ENCODE measurements around the gene SGCE.

Gene SGCE

GRCh38 chr7:94621120-94621519, 34.8 kb downstream of the SGCE start:
- no peak for DNase-seq (ENCODE audit: low spot score)

GRCh38 chr7:94620703-94621118, 35.2 kb downstream of the SGCE start:
- peak; percentile 16 for DNase-seq (ENCODE audit: low spot score)

- no peak for DNase-seq (ENCODE audit: low spot score)
Measured at GRCh38 chr7:94618126-94618525, 37.8 kb downstream of the SGCE start.

GRCh38 chr7:94616855-94617254, 39.1 kb downstream of the SGCE start:
- DNase-seq (ENCODE audit: low spot score) = no peak

GRCh38 chr7:94615666-94616065, 40.3 kb downstream of the SGCE start:
- DNase-seq (ENCODE audit: low spot score) = no peak

GRCh38 chr7:94612661-94613060, 43.3 kb downstream of the SGCE start:
- no peak for DNase-seq (ENCODE audit: low spot score)

- DNase-seq (ENCODE audit: low spot score) = no peak
Measured at GRCh38 chr7:94612253-94612652, 43.7 kb downstream of the SGCE start.

- DNase-seq (ENCODE audit: low spot score) = no peak
Measured at GRCh38 chr7:94609561-94609960, 46.4 kb downstream of the SGCE start.

- no peak for DNase-seq (ENCODE audit: low spot score)
Measured at GRCh38 chr7:94605031-94605430, 50.9 kb downstream of the SGCE start.

GRCh38 chr7:94602181-94602580, 53.8 kb downstream of the SGCE start:
- no peak for DNase-seq (ENCODE audit: low spot score)

GRCh38 chr7:94600267-94600666, 55.7 kb downstream of the SGCE start:
- DNase-seq (ENCODE audit: low spot score) = no peak

GRCh38 chr7:94595717-94596116, 60.2 kb downstream of the SGCE start:
- no peak for DNase-seq (ENCODE audit: low spot score)

- no peak for DNase-seq (ENCODE audit: low spot score)
Measured at GRCh38 chr7:94594882-94595281, 61.1 kb downstream of the SGCE start.

GRCh38 chr7:94591176-94591575, 64.8 kb downstream of the SGCE start:
- no peak for DNase-seq (ENCODE audit: low spot score)

GRCh38 chr7:94590526-94591162, 65.3 kb downstream of the SGCE start:
- no peak for DNase-seq (ENCODE audit: low spot score)

GRCh38 chr7:94588075-94588474, 67.9 kb downstream of the SGCE start:
- DNase-seq (ENCODE audit: low spot score) = no peak

GRCh38 chr7:94584113-94584512, 71.8 kb downstream of the SGCE start:
- DNase-seq (ENCODE audit: low spot score) = no peak

GRCh38 chr7:94580601-94581000, 75.3 kb downstream of the SGCE start:
- DNase-seq (ENCODE audit: low spot score) = no peak

GRCh38 chr7:94579470-94579869, 76.5 kb downstream of the SGCE start:
- DNase-seq (ENCODE audit: low spot score) = no peak

- no peak for DNase-seq (ENCODE audit: low spot score)
Measured at GRCh38 chr7:94578614-94579013, 77.3 kb downstream of the SGCE start.

GRCh38 chr7:94577357-94577756, 78.6 kb downstream of the SGCE start:
- no peak for DNase-seq (ENCODE audit: low spot score)

- no peak for DNase-seq (ENCODE audit: low spot score)
Measured at GRCh38 chr7:94576316-94576715, 79.6 kb downstream of the SGCE start.

- DNase-seq (ENCODE audit: low spot score) = no peak
Measured at GRCh38 chr7:94575646-94576045, 80.3 kb downstream of the SGCE start.

- no peak for DNase-seq (ENCODE audit: low spot score)
Measured at GRCh38 chr7:94571816-94572215, 84.1 kb downstream of the SGCE start.

- DNase-seq (ENCODE audit: low spot score) = no peak
Measured at GRCh38 chr7:94567396-94567795, 88.5 kb downstream of the SGCE start.

Measured in CD4-positive, alpha-beta T cell treated with Interleukin-15 for 4 hours (primary cell).